Measurements from ENCODE around the gene EPDR1.
A peak's percentile ranks its signal among the peaks of the same experiment; 100 is the strongest.
"Not testable (repeated sequence)": the region's sequence is repeated elsewhere in the genome, so short reads cannot be mapped to it uniquely, and the experiment has no call there.

Gene EPDR1

GRCh38 chr7:37944737-37945054, 24.3 kb downstream of the EPDR1 start:
- no peak overlapping the region for H3K4me3 ChIP-seq (ENCODE audit: low read depth, low read length)
- DNase-seq: no peak
- TF ChIP-seq CTCF (IDR thresholded peaks at IDR 0.05; ENCODE audit: low read depth, low read length, missing control alignments): no peak
- no peaks in the 10 kb centered on the region for H3K36me3 ChIP-seq (replicated peaks)
- H3K27me3 ChIP-seq (replicated peaks): no peaks in the 10 kb centered on the region
- H3K27ac ChIP-seq: no peak overlapping the region
- in situ Hi-C loops (cut with HindIII; ENCODE audit: low pct_ligation_motif_present, low sequenced_read_pairs): no loop called here

- in situ Hi-C loops (cut with HindIII; ENCODE audit: low pct_ligation_motif_present, low sequenced_read_pairs): no loop called here
- Histone ChIP-seq H3K36me3 (replicated peaks) (no peaks in the 10 kb centered on the region), H3K27me3 (replicated peaks) (no peaks in the 10 kb centered on the region), H3K4me3 (ENCODE audit: low read depth, low read length) (no peak overlapping the region), H3K27ac (no peak overlapping the region)
- TF ChIP-seq CTCF (IDR thresholded peaks at IDR 0.05; ENCODE audit: low read depth, low read length, missing control alignments): no peak
- peak; percentile 89 for DNase-seq
Measured at GRCh38 chr7:37945336-37945735, 24.9 kb downstream of the EPDR1 start.

- Histone ChIP-seq H3K4me3 (ENCODE audit: low read depth, low read length) (no peak overlapping the region), H3K27me3 (replicated peaks) (no peaks in the 10 kb centered on the region), H3K36me3 (replicated peaks) (no peaks in the 10 kb centered on the region), H3K27ac (no peak overlapping the region)
- no peak for DNase-seq
- in situ Hi-C loops (cut with HindIII; ENCODE audit: low pct_ligation_motif_present, low sequenced_read_pairs): no loop called here
- TF ChIP-seq CTCF (IDR thresholded peaks at IDR 0.05; ENCODE audit: low read depth, low read length, missing control alignments): no peak
Measured at GRCh38 chr7:37947138-37947940, 26.9 kb downstream of the EPDR1 start.

GRCh38 chr7:37947941-37948210, 27.4 kb downstream of the EPDR1 start:
- DNase-seq: no peak
- H3K27ac ChIP-seq: no peak overlapping the region
- no peaks in the 10 kb centered on the region for H3K27me3 ChIP-seq (replicated peaks)
- no peak overlapping the region for H3K4me3 ChIP-seq (ENCODE audit: low read depth, low read length)
- TF ChIP-seq CTCF (IDR thresholded peaks at IDR 0.05; ENCODE audit: low read depth, low read length, missing control alignments): no peak
- in situ Hi-C loops (cut with HindIII; ENCODE audit: low pct_ligation_motif_present, low sequenced_read_pairs): no loop called here
- no peaks in the 10 kb centered on the region for H3K36me3 ChIP-seq (replicated peaks)

GRCh38 chr7:37952240-37952639, 31.8 kb downstream of the EPDR1 start:
- in situ Hi-C loops (cut with HindIII; ENCODE audit: low pct_ligation_motif_present, low sequenced_read_pairs): no loop called here

GRCh38 chr7:37954217-37954616, 33.8 kb downstream of the EPDR1 start:
- H3K4me3 ChIP-seq (ENCODE audit: low read depth, low read length); in situ Hi-C loops (cut with HindIII; ENCODE audit: low pct_ligation_motif_present, low sequenced_read_pairs); H3K36me3 ChIP-seq (replicated peaks); DNase-seq; H3K27me3 ChIP-seq (replicated peaks); H3K27ac ChIP-seq: not testable (repeated sequence)

More at GRCh38 chr7:37952240-37952639, 31.8 kb downstream of the EPDR1 start:
- Histone ChIP-seq H3K4me3 (ENCODE audit: low read depth, low read length) (no peak overlapping the region), H3K36me3 (replicated peaks) (no peaks in the 10 kb centered on the region), H3K27ac (no peak overlapping the region), H3K27me3 (replicated peaks) (no peaks in the 10 kb centered on the region)
- TF ChIP-seq CTCF (IDR thresholded peaks at IDR 0.05; ENCODE audit: low read depth, low read length, missing control alignments): no peak
- no peak for DNase-seq

Data from brain microvascular endothelial cell (primary cell).